WTC11 (cell line): ENCODE results near the gene EIF5B. TPM values are rescaled to one million over a fixed set of nuclear protein-coding genes. Genes with fewer than 3 reads are reported as not detected.

ENCODE experiments used
- ATAC-seq: fragments of 200-7000 bp; cut with Tn5 transposase; 2 replicates; pipeline ENCODE4 v1.10.0; 2021; ENCODE audit warnings: mild to moderate bottlenecking, moderate library complexity
- CTCF ChIA-PET: fragments of 300-600 bp; sonication (Branson Sonifier 250); formaldehyde crosslinking; loops from one replicate; lab custom pipeline; 2021; ENCODE audit warnings: antibody characterized with exemption; lab: Charles Lee
- POLR2A ChIA-PET: fragments of 350-600 bp; sonication (Branson Sonifier 250); formaldehyde crosslinking; loops from one replicate; lab custom pipeline; 2021; ENCODE audit warnings: antibody characterized with exemption; lab: Charles Lee
- DNase-seq: peaks from one replicate; pipeline ENCODE4 v3.0.0; 2021; ENCODE audit warnings: low spot score
- H3K27ac Mint-ChIP-seq: 2 replicates; pipeline ENCODE4 v1.8.0; 2021; ENCODE audit warnings: mixed read lengths
- H3K27me3 Mint-ChIP-seq: 2 replicates; pipeline ENCODE4 v1.8.0; 2021; ENCODE audit warnings: low read depth, mild to moderate bottlenecking, moderate library complexity, mixed read lengths
- H3K36me3 Mint-ChIP-seq: 2 replicates; pipeline ENCODE4 v1.8.0; 2021; ENCODE audit warnings: mixed read lengths
- H3K4me1 Mint-ChIP-seq: 2 replicates; pipeline ENCODE4 v1.8.0; 2022; ENCODE audit warnings: mixed read lengths
- H3K4me3 Mint-ChIP-seq: 2 replicates; pipeline ENCODE4 v1.8.0; 2021; ENCODE audit warnings: mild to moderate bottlenecking, moderate library complexity, mixed read lengths
- H3K9me3 Mint-ChIP-seq: 2 replicates; pipeline ENCODE4 v1.8.0; 2021; ENCODE audit warnings: mixed read lengths
- CREB1 ChIP-seq: sonication (generic); formaldehyde crosslinking; IDR thresholded peaks from 2 replicates; pipeline ENCODE4 v1.8.0; 2023; ENCODE audit warnings: mild to moderate bottlenecking, missing genetic modification reagents
- E2F5 ChIP-seq: sonication (generic); formaldehyde crosslinking; IDR thresholded peaks from 2 replicates; pipeline ENCODE4 v1.8.1; 2022; ENCODE audit warnings: mild to moderate bottlenecking, moderate library complexity, missing genetic modification reagents
- EMX1 ChIP-seq: fragments of 250-450 bp; sonication (Bioruptor Pico); IDR thresholded peaks from 2 replicates; pipeline ENCODE4 v1.8.0; 2021; ENCODE audit warnings: mild to moderate bottlenecking
- GABPB1 ChIP-seq: sonication (generic); formaldehyde crosslinking; IDR thresholded peaks from 2 replicates; pipeline ENCODE4 v1.8.1; 2023; ENCODE audit warnings: mild to moderate bottlenecking, missing genetic modification reagents
- JAZF1 ChIP-seq: fragments of 250-450 bp; sonication (Bioruptor Pico); IDR thresholded peaks from 2 replicates; pipeline ENCODE4 v1.9.0; 2021; ENCODE audit warnings: moderate library complexity, mild to moderate bottlenecking, inconsistent platforms
- KAT7 ChIP-seq: sonication (generic); formaldehyde crosslinking; IDR thresholded peaks from 2 replicates; pipeline ENCODE4 v1.8.1; 2023; ENCODE audit warnings: missing genetic modification reagents, mild to moderate bottlenecking, borderline replicate concordance
- MXD4 ChIP-seq: fragments of 250-450 bp; sonication (Bioruptor Pico); IDR thresholded peaks from 2 replicates; pipeline ENCODE4 v1.8.0; 2021; ENCODE audit warnings: mild to moderate bottlenecking, moderate library complexity, borderline replicate concordance
- MYBL2 ChIP-seq: sonication (generic); formaldehyde crosslinking; IDR thresholded peaks from 2 replicates; pipeline ENCODE4 v1.8.1; 2023; ENCODE audit warnings: mild to moderate bottlenecking, moderate library complexity, missing genetic modification reagents
- OVOL2 ChIP-seq: fragments of 250-450 bp; sonication (Bioruptor Pico); IDR thresholded peaks from 2 replicates; pipeline ENCODE4 v1.9.0; 2021; ENCODE audit warnings: mild to moderate bottlenecking, borderline replicate concordance
- PREB ChIP-seq: sonication (generic); formaldehyde crosslinking; IDR thresholded peaks from 2 replicates; pipeline ENCODE4 v1.8.1; 2022; ENCODE audit warnings: mild to moderate bottlenecking, missing genetic modification reagents, moderate library complexity, borderline replicate concordance
- RORB ChIP-seq: fragments of 250-450 bp; sonication (Bioruptor Pico); IDR thresholded peaks from 2 replicates; pipeline ENCODE4 v1.9.0; 2021; ENCODE audit warnings: mild to moderate bottlenecking
- SMAD4 ChIP-seq: sonication (generic); formaldehyde crosslinking; IDR thresholded peaks from 2 replicates; pipeline ENCODE4 v1.8.0; 2022; ENCODE audit warnings: mild to moderate bottlenecking, missing genetic modification reagents
- SOX15 ChIP-seq: fragments of 250-450 bp; sonication (Bioruptor Pico); IDR thresholded peaks from 2 replicates; pipeline ENCODE4 v1.9.0; 2021; ENCODE audit warnings: mild to moderate bottlenecking
- TEAD1 ChIP-seq: sonication (generic); formaldehyde crosslinking; IDR thresholded peaks from 2 replicates; pipeline ENCODE4 v1.8.0; 2022; ENCODE audit warnings: mild to moderate bottlenecking, missing genetic modification reagents
- USF2 ChIP-seq: sonication (generic); formaldehyde crosslinking; IDR thresholded peaks from 2 replicates; pipeline ENCODE4 v1.8.1; 2023; ENCODE audit warnings: mild to moderate bottlenecking, missing genetic modification reagents, moderate library complexity
- ZBTB21 ChIP-seq: sonication (generic); formaldehyde crosslinking; IDR thresholded peaks from 2 replicates; pipeline ENCODE4 v1.8.1; 2023; ENCODE audit warnings: mild to moderate bottlenecking, missing genetic modification reagents, borderline replicate concordance
- ZNF317 ChIP-seq: sonication (generic); formaldehyde crosslinking; IDR thresholded peaks from 2 replicates; pipeline ENCODE4 v1.8.1; 2023; ENCODE audit warnings: low read depth, mild to moderate bottlenecking, moderate library complexity, missing genetic modification reagents, borderline replicate concordance
- ZNF416 ChIP-seq: fragments of 250-450 bp; sonication (Bioruptor Pico); IDR thresholded peaks from 2 replicates; pipeline ENCODE4 v1.9.0; 2021; ENCODE audit warnings: mild to moderate bottlenecking, inconsistent platforms
- ZNF425 ChIP-seq: fragments of 250-450 bp; sonication (Bioruptor Pico); conservative IDR thresholded peaks from 2 replicates; pipeline ENCODE4 v1.9.0; 2021; ENCODE audit warnings: mild to moderate bottlenecking
- total RNA-seq: library from RNA; stranded (reverse); gene quantifications from 3 replicates; pipeline ENCODE4 v1.2.3, GENCODE V29; 2021
- TF ChIP-seq, protein P1 (sequence below): fragments of 250-450 bp; sonication (Bioruptor Pico); IDR thresholded peaks from 2 replicates; pipeline ENCODE4 v1.9.0; 2021; ENCODE audit warnings: moderate library complexity, mild to moderate bottlenecking, inconsistent platforms, borderline replicate concordance
- TF ChIP-seq, protein P2 (sequence below): fragments of 250-450 bp; sonication (Bioruptor Pico); IDR thresholded peaks from 2 replicates; pipeline ENCODE4 v1.9.0; 2021; ENCODE audit warnings: mild to moderate bottlenecking

The EIF5B gene
- total RNA-seq, 1 experiment from 2014 or later: 68.8 TPM

- Mint-ChIP-seq H3K4me1 (peaks cover 4% of the 10 kb centered on the region; the same call in 1 of the 2 replicates), H3K27me3 (no peaks in the 10 kb centered on the region), H3K36me3 (no peaks in the 10 kb centered on the region), H3K4me3 (no peak overlapping the region), H3K9me3 (no peaks in the 10 kb centered on the region), H3K27ac (no peak overlapping the region)
- ChIA-PET POLR2A (interaction anchor here (0.6 kb wide), 1 partner anchor 11 kb away, joined by 3 read pairs; no protein-coding TSS in a partner anchor), CTCF (interaction anchor here (1.1 kb wide), 1 partner anchor 9 kb away, joined by 3 read pairs; the partner anchor contains the start of gene EIF5B)
- DNase-seq: no peak
- TF ChIP-seq PREB (CRISPR knock-in tag): no peak
- TF ChIP-seq ZNF416 (CRISPR knock-in tag): no peak
- ATAC-seq: no peak
These were observed 9.0 kb downstream of the EIF5B start for GRCh38 chr2:99346218-99346617.

DNA sequence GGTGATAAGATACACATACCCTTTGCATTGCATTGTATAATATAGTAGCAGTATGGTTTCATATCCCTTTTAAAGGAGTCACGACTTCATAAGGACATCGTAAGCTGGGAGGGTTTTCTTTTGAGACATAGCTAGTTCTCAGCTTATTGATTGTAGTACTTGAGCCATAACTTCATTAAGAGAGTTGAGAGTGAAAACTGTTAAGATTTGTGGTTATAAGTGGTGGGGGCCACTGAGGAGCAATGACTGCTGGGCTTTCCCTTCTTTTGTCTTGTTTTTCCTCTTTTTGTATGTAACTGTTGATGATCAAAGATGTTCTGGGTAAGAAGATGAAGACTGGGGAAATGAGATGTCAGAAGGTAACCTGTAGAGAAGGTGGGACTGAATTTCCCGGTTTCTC is 11.0 kb downstream of the EIF5B start:
- no peaks in the 10 kb centered on the region for H3K36me3 Mint-ChIP-seq
- peak overlapping the region; percentile 17; the same call in 1 of the 2 replicates for H3K27ac Mint-ChIP-seq
- DNase-seq: no peak
- no peak for ATAC-seq
- CTCF ChIA-PET: no interaction called here
- TF ChIP-seq, protein P1, sequence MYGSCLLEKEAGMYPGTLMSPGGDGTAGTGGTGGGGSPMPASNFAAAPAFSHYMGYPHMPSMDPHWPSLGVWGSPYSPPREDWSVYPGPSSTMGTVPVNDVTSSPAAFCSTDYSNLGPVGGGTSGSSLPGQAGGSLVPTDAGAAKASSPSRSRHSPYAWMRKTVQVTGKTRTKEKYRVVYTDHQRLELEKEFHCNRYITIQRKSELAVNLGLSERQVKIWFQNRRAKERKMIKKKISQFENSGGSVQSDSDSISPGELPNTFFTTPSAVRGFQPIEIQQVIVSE (CRISPR knock-in tag): no peak
- no peak for TF ChIP-seq ZBTB21 (CRISPR knock-in tag)
- no peak for TF ChIP-seq RORB
- TF ChIP-seq USF2 (CRISPR knock-in tag): no peak
- TF ChIP-seq OVOL2 (CRISPR knock-in tag): no peak
- TF ChIP-seq JAZF1 (CRISPR knock-in tag): no peak
- TF ChIP-seq TEAD1 (CRISPR knock-in tag): no peak
- no peak for TF ChIP-seq E2F5
- no peak for TF ChIP-seq ZNF416 (CRISPR knock-in tag)
- TF ChIP-seq EMX1 (CRISPR knock-in tag): no peak
- TF ChIP-seq, all 79 proteins: peak for 0
- H3K4me3 Mint-ChIP-seq: no peak overlapping the region
- peaks cover 4% of the 10 kb centered on the region; the same call in 1 of the 2 replicates for H3K4me1 Mint-ChIP-seq
- no peaks in the 10 kb centered on the region for H3K27me3 Mint-ChIP-seq
- POLR2A ChIA-PET: no interaction called here
- H3K9me3 Mint-ChIP-seq: no peaks in the 10 kb centered on the region

DNA sequence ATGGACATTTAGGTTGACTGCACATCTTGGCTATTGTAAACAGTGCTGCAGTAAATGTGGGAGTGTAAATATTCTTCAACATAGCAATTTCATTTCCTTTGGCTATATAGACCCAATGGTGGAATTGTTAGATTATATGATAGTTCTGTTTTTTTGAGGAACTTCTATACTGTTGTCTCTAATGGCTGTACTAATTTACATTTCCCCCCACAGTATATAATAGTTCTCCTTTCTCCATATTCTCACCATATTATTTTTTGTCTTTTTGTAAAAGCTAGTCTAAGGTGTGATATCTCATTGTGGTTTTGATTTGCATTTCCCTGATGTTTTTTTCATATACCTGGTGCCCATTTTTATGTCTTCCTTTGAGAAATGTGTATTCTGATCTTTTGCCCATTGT is 13.0 kb downstream of the EIF5B start:
- CTCF ChIA-PET: no interaction called here
- no peaks in the 10 kb centered on the region for H3K9me3 Mint-ChIP-seq
- H3K36me3 Mint-ChIP-seq: no peaks in the 10 kb centered on the region
- H3K4me3 Mint-ChIP-seq: no peak overlapping the region
- no peak for ATAC-seq
- no peak overlapping the region for H3K27ac Mint-ChIP-seq
- TF ChIP-seq ZNF425 (CRISPR knock-in tag) (no peak), EMX1 (CRISPR knock-in tag) (no peak)
- TF ChIP-seq, all 79 proteins: peak for 0
- no peak for DNase-seq
- Mint-ChIP-seq H3K27me3 (no peaks in the 10 kb centered on the region), H3K4me1 (peaks cover 4% of the 10 kb centered on the region; the same call in 1 of the 2 replicates)
- POLR2A ChIA-PET: no interaction called here

DNA sequence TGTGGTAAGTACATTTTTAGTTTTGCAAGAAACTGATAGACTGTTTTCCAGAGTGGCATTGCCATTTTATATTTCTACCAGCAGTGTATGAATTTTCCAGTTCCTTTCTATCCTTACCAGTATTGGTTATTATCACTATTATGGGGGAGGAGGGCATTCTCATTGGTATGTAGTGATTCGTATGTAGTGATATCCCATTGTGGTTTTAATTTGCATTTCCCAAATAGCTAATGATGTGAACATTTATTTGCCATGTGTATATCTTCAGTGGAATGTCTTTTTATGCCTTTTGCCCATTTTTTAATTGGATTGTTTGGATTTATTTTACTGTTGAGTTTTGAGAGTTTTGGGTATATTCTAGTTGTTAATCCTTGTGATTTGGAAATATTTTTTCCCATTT is 16.9 kb downstream of the EIF5B start:
- Mint-ChIP-seq H3K27ac (peak overlapping the region; percentile 82), H3K27me3 (no peaks in the 10 kb centered on the region), H3K4me1 (peaks cover 13% of the 10 kb centered on the region), H3K4me3 (no peak overlapping the region), H3K9me3 (no peaks in the 10 kb centered on the region), H3K36me3 (no peaks in the 10 kb centered on the region)
- DNase-seq (no peak), ATAC-seq (no peak)
- ChIA-PET POLR2A (no interaction called here), CTCF (no interaction called here)
- TF ChIP-seq SOX15 (CRISPR knock-in tag) (no peak), ZNF317 (CRISPR knock-in tag) (no peak), MYBL2 (CRISPR knock-in tag) (no peak), MXD4 (CRISPR knock-in tag) (no peak), GABPB1 (CRISPR knock-in tag) (no peak), CREB1 (CRISPR knock-in tag) (no peak), SMAD4 (CRISPR knock-in tag) (no peak), KAT7 (no peak)
- TF ChIP-seq, protein P2, sequence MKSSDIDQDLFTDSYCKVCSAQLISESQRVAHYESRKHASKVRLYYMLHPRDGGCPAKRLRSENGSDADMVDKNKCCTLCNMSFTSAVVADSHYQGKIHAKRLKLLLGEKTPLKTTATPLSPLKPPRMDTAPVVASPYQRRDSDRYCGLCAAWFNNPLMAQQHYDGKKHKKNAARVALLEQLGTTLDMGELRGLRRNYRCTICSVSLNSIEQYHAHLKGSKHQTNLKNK (CRISPR knock-in tag): no peak
